Stimulated activated CD4-positive, alpha-beta T cell treated with anti-CD3 and anti-CD28 coated beads, Interleukin-15, amount 100 ng/mL, for 24 hours (primary cell): ENCODE results near the gene TADA1.
A peak's percentile ranks its signal among the peaks of the same experiment; 100 is the strongest.
"Not testable (repeated sequence)": the region's sequence is repeated elsewhere in the genome, so short reads cannot be mapped to it uniquely, and the experiment has no call there.

Source experiments
- DNase-seq: peaks from one replicate; pipeline ENCODE4 v3.0.0-alpha.2; 2020

Gene TADA1

GRCh38 chr1:166888373-166889111 lies 12.5 kb upstream of the TADA1 start:
- DNase-seq: no peak

DNA sequence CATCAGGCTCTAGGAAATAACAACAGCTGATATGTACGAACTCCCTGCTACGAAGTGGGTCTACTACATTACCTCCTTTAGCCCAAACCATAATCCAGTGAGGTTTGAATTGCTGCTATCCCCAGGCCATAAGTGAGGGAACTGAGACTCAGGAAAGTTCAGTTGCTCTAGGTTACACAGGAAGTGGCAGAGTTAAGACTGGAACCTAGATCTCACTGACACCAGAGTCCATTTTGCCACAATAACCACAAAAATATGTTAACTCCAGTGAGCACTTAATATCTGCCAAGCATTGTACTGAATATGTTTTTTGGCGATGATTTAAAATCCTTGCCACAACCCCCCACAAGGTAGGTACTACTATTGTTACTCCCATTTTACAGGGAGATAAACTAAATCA lies 8.9 kb upstream of the TADA1 start:
- DNase-seq: no peak

- DNase-seq: peak; percentile 60
Measured at GRCh38 chr1:166884040-166884642, 8.1 kb upstream of the TADA1 start.

- DNase-seq: no peak
Measured at GRCh38 chr1:166882893-166883292, 6.8 kb upstream of the TADA1 start.

- not testable (repeated sequence) for DNase-seq
Measured at GRCh38 chr1:166878173-166878917, 2.3 kb upstream of the TADA1 start.

DNA sequence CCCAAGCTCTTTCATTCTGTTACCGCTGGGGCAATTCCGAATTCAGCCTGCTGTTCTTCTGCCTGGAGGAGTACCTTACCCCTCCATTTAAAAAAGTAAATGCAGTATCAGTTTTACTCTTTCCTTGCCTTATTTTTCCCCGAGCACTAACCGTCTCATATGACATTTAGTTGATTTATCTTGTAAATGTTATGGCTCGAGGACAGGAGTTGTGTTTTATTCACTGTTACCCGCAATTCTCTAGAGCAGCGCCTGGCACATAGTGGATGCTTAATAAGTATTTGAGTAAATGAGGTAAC lies 425 bp upstream of the TADA1 start:
- no peak for DNase-seq

DNA sequence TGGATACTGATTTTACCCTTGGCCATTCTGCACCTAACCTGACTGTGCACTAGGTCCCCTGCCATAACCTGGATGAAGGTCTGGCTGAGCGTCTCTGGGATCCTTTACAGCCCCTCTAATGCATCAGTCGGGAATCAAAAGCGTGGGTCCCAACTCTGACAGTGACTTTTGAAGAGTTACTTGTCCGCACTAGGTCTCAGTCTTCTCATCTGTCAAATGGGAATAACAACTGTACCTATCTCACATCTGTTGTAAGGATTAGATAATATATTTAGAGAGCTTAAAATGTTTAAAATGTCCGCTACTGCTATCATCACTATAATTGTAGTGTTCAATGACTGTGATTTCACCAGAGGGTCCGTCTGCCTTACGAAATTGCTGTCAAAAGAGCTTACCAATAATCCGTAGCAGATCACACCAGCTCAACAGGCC lies 746 bp downstream of the TADA1 start:
- no peak for DNase-seq

GRCh38 chr1:166874464-166874863 lies 1.6 kb downstream of the TADA1 start:
- DNase-seq: no peak

DNA sequence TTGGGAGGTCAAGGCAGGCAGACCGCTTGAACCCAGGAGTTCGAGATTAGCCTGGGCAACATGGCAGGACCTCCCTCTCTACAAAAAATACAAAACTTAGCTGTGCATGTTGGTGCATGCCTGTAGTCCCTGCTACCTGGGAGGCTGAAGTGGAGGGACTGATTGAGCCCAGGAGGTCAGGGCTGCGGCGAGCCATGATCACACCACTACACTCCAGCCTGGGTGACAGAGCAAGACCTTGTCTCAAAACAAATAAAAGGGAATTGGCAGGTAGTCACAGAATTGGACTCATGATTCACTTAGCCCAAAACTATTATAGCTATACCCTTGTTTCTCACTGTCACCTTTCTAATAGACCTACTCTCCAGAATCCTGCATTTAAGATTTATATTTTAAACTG lies 5.5 kb downstream of the TADA1 start:
- no peak for DNase-seq

GRCh38 chr1:166869318-166870099 lies 6.6 kb downstream of the TADA1 start:
- no peak for DNase-seq

DNA sequence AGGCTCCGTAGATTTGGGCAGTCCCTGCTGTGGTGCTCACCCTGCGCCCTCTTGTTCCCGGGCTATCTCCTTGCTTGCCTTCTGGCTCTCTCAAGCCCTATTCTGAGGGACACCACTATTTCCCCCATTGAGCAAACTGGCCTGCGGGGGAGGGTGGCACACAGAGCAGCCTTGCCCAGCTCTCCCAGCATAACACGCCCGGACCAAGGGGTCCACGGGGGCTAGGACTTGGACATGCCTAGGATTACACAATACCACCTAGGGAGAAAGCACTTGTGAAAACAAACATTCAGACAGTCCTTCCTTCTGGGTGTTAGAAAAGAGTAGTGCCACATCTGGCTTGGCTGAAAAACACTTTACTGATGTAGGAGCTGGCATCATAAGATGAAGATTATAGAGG lies 7.4 kb downstream of the TADA1 start:
- DNase-seq: no peak

DNA sequence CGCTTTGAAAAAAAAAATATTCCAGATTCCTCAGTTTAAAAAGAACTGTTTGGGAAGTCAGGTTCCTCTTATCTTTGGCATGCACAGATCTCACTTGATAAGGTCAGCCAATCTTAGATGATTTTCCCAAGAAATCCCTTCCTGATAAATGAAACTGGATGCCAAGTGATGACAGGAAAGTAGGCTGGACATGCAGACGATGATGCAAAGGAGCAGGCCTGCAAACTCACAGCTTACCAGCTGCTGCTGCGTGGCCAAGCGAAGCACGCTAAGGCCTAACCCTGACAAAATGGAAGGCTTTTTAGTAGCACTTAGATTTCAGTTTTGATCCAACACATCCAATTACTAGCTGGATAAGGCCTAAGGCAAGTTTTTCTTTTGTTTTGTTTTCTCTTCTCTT lies 10.1 kb downstream of the TADA1 start:
- DNase-seq: no peak

DNA sequence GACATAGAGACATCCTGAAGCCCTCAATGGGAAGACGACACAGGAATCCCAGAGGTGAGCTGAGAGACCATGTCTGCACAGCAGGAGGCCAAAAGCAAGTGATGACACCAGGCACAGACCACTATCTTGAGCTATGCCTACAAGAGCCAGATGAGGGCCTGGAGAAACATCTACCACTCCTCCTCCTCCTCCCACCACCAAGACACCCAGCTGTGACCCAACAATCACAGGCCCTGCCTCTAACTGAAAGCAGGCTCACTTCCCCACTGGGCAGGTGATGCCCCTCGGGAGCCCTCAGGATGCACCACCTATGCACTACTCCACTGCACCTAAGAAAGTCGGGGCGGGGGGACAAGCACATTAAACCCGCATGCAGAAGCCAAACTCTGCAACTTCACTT lies 16.5 kb downstream of the TADA1 start:
- no peak for DNase-seq

- no peak for DNase-seq
Measured at GRCh38 chr1:166858726-166859419, 17.2 kb downstream of the TADA1 start.

- DNase-seq: no peak
Measured at GRCh38 chr1:166857995-166858394, 18.1 kb downstream of the TADA1 start.

GRCh38 chr1:166855558-166855957 lies 20.5 kb downstream of the TADA1 start:
- DNase-seq: no peak

DNA sequence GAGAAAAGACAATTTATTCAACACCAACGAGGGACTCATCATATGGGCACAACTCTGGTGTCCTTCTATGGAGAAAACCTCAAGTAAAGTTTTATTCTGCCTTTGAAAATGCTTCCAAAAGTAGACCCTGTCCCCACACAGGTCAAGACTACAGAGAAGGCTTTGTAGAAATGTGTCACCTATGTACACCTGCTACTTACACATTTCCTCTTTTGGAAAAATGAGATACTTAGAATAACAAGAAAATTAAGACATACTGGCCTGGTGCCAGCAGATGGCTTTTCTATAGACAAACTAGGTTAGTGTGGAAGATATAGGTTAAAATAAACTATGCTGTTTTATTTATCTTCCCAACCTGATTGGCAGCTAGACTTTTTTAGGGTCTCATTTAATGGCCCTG lies 23.1 kb downstream of the TADA1 start:
- DNase-seq: no peak

GRCh38 chr1:166849135-166849534 lies 26.9 kb downstream of the TADA1 start:
- DNase-seq: no peak

DNA sequence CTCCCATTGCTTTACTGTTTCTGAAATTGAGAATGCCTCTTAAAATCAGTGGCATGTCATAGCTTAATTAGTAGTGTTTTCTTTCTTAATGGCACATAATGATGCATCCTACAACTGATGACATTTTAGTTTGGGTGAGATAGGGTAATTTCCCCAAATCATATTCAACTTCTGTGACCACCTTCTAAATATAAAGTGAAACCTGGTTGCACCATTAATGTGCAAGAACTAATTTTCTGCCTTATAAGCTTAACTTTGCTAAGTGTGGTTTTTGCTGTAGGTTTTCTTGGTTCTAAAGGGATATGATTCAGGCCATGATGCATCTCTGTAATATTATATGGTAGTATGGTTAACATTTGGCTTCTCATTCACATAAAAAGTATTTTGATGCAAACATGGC lies 27.9 kb downstream of the TADA1 start:
- no peak for DNase-seq

GRCh38 chr1:166844791-166845190 lies 31.3 kb downstream of the TADA1 start:
- DNase-seq: no peak

GRCh38 chr1:166843769-166844596 lies 32.1 kb downstream of the TADA1 start:
- DNase-seq: no peak

DNA sequence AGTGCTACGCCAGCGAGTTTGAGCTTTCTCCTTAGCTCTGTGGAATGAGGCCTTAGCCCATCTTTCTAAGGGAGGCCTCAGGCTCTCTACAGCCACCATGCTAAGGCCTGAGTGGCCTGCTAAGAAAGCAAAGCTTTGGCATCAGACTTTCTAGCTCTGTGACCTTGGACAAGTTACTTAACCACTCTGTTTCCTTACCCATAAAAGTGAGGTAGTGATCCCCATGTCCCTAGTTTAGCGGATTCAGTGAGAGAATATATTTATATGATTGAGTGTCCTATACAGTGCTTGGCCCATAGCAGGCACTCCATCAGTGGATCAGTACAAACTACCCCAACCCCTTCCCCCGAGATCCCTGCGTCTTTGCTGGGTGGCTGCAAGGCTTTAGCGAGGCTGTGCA lies 32.7 kb downstream of the TADA1 start:
- DNase-seq: no peak
